Activated T-helper 1 cell treated with Interleukin-2 at 50 U/mL for 16 hours (primary cell): ENCODE results near the gene HNRNPH1.
"Not testable (repeated sequence)": the region's sequence is repeated elsewhere in the genome, so short reads cannot be mapped to it uniquely, and the experiment has no call there.

Source experiments
- DNase-seq: peaks from one replicate; pipeline ENCODE4 v3.0.0-alpha.2; 2020; ENCODE audit warnings: low read depth

The HNRNPH1 gene, protein sequence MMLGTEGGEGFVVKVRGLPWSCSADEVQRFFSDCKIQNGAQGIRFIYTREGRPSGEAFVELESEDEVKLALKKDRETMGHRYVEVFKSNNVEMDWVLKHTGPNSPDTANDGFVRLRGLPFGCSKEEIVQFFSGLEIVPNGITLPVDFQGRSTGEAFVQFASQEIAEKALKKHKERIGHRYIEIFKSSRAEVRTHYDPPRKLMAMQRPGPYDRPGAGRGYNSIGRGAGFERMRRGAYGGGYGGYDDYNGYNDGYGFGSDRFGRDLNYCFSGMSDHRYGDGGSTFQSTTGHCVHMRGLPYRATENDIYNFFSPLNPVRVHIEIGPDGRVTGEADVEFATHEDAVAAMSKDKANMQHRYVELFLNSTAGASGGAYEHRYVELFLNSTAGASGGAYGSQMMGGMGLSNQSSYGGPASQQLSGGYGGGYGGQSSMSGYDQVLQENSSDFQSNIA

DNA sequence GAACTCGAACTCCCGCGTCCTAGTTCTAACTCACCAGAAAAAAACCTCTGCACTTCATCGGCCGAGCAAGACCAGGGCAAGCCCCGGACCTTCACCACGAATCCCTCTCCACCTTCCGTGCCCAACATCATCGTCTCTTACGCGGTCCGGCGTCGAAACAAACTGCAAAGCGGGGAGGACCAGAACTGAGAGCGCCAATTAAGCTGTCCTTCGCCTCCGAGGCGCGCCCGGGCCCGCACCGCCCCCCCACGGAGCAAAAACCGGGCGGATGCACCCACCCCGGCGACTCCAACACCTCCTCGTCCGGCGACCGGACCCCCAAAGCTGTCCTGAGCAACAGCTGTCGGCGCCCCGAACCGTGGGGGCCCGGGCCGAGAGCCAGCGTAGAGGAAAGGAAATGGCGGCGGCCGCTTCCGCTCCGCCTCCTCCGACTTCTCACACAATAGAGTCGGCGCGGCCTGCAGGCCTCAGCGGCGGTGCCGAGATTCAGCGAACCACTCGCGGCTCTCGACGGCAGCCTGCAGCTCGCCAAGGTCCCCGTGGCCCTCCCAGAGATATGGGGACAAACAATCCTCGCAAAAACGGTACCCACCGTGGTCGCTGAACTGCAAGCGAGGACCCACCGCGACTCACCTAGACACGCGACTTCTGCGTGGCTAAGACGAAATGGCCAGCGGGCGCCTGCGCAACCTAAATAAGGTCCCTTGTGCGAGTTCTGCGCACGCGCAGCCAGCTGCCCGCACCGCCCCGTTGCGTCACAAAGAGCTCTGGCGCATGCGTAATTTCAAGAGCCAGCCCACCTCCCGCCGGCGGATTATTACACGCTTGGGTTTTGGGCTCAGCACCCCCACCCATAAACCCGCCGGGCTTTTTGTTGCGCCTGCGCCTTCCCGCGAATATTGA, at the start of gene HNRNPH1:
Gene HNRNPH1 (minus strand): TSS at position 669 of the 903 bp plus-strand sequence. CDS start 538 bp downstream, at position 131.
- peak; percentile 97 for DNase-seq

DNA sequence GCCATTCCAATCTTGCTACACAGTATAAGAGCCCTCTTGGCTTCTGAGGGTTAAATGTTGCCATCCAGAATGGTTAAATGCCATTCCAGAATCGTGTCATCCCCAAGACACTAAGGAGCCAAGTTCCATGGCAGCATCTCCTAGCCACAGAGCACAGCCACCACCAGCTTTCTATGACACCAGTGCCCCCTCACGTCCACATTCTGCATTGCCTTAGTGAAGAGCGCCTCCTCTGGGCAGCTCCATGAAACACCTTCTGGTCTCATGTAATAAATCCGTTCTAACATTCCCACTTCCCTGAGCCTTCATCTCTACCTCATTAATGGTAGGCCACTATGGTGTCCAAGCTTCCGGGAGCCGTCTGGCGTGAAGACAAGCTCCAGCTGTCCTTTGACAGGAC, 44.9 kb upstream of the HNRNPH1 start:
- peak; percentile 6 for DNase-seq

DNA sequence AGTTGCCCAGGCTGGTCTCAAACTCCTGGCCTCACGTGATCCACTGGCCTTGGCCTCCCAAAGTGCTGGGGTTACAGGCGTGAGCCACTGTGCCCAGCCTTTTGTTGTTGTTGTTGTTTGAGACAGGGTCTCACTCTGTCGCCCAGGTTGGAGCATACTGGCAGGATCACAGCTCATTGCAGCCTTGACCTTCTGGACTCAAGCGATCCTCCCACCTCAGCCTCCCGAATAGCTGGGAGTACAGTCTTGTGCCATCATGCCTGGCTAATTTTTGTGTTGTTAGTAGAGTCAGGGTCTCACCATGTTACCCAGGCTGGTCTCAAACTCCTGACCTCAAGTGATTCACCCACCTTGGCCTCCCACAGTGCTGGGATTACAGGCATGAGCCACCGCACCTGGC, 38.2 kb upstream of the HNRNPH1 start:
- DNase-seq, result not testable (repeated sequence)

DNA sequence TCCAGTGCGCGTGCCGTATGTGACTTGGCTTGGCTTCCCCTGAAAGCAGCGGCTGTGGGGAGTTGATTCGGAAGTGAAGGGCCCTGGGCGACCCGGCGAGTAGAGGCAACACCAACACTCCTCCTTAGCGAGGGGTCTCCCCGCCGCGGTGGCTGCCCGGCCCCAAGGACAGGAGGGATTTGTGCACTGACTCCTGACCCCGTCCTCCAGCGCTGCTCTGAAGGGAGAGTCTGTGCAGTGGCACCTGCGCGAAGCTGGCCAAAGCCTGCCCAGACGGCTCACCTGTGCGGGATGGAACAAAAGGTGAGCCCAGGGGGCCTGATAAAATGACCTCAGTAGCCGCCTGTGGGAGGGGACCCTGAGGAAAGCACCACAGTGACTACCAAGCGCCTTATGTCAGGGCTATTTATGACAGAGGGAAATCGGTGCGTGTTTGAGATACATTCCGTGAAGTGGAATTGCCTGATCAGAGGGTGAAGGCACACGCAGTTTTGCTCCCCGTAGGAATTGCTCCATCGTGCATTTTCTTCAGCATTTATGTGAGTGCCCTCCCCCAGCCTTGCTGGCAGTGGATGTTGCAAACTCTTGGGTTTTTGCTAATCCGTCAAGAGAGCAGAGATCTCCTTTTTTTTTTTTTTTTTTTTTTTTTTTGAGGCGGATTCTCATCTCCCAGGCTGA, 34.8 kb upstream of the HNRNPH1 start:
- DNase-seq, result not testable (repeated sequence)

DNA sequence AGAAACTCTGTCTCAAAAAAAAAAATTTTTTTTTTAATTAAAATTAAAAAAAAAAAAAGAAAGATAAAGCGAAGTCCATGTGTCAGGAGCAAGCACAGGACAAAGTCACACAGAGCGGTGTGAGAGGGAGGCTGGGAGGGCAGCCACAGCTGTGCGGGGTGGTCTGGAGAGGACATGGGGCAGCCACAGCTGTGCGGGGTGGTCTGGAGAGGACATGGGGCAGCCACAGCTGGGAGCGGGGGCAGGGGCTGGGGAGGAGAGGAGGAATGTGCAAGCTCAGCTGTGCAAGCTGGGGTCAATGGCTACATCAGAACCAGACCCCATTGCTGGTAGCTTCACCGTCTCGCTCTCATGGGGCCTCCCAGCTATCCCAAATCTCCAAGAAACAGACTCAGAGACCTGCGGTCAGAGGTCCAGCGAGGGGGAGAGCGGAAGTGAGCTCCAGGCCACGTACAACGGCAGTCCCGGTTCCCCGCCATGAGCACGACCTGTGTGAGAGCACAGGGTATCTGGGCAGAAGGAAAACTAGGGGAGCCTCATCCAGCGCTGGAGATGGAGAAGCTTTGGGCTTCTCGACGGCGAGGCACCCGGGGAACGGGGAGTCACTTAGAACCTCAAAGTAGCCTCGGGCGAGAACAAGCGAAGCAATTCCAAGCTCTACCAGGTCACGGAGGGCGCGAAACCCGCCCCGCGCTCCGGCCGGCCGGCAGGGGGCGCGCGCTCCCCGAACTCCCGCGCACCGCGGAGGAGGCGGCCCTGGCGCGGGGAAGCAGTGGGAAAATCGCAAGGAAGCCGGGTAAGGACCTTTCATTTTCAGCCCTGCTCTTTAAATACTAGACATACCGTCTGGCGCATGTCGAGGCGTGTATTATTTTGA, 34.1 kb upstream of the HNRNPH1 start:
- DNase-seq, result not testable (repeated sequence)

DNA sequence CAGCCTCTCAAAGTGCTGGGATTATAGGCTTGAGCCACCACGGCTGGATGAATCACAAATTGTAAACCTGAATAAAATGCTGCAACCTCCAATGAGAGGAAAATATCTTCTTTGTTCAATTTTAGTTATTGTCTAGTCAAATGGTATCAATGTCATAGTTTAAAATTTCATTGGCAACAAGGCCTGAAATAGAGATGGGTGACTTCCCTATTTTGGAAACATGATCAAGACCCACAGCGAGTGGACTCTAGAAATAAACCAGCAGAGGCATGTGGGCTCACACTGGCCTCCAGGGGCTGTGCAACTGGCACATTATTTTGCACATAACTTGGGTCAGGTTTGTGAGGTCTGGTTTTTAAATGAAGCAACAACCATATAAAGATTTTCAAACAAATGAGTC, 29.7 kb upstream of the HNRNPH1 start:
- not testable (repeated sequence) for DNase-seq

DNA sequence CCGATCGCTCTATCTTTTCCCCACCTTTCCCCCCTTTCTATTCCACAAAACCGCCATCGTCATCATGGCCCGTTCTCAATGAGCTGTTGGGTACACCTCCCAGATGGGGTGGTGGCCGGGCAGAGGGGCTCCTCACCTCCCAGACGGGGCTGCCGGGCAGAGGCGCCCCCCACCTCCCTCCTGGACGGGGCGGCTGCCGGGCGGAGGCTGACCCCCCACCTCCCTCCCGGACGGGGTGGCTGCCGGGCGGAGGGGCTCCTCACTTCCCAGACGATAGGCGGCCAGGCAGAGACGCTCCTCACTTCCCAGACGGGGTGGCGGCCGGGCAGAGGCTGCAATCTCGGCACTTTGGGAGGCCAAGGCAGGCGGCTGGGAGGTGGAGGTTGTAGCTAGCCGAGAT, 26.8 kb upstream of the HNRNPH1 start:
- not testable (repeated sequence) for DNase-seq

DNA sequence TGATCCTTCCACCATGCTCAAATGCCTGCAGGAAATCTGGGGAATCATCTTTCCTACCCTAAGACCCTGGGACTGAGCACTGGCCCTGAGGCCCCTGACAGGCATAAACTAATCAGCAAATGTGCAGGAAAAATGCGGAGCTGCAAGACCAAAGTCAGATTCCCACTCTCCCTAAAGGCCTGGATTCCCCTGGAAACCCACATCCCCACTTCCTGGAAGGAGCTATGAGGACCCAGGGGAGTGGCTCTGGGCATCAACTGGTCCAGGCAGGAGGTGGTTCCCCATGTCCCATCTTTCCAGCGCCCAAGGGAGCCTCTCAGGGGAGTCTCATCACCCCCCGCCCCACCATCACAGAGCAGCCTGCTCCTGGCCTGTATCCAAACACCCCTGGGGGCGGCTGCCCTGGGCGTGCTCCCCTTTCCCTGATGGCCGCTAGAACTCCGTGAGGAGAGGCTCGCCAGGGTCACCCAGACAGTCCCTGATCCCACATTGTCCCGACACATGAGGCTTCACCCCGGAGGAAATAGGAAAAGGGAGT, 25.8 kb upstream of the HNRNPH1 start:
- not testable (repeated sequence) for DNase-seq

DNA sequence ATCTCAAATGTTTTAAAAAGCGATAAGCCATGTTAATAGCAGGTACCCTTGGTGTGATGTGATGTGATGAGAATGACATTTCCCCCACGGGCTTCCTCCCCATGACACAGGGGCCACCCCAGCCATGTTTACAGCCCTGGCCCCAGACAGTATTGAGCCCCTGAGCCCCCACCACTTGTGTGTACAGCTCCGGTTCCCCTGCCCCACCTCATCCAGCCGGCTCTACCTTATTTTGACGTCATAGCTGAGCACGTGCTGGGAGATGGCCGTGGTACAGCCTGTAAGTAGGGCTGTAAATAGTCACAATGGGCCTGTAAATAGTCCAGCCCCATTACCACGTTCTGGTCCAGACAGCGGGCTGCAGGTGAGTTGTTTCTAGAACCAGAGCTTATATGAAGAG, 24.9 kb upstream of the HNRNPH1 start:
- no peak for DNase-seq

DNA sequence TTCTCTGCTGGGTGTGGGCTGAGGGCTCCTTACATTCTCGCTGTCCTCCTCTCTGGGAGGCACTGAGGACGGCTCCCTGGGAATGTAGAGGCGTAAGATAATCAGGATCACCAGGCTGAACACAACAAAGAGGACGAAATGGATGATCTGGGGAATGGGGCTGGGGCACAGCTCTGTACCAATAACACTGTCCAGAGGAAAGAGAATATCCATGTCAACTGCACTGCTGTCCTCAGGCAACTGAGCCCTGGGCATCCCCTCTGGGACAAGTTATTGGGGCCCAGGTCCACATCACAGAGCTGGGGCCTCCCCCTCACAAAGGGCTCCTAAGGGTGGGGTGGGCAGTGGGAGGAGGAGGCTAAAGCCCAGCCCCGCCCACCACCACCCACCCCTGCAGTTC, 21.3 kb upstream of the HNRNPH1 start:
- not testable (repeated sequence) for DNase-seq

DNA sequence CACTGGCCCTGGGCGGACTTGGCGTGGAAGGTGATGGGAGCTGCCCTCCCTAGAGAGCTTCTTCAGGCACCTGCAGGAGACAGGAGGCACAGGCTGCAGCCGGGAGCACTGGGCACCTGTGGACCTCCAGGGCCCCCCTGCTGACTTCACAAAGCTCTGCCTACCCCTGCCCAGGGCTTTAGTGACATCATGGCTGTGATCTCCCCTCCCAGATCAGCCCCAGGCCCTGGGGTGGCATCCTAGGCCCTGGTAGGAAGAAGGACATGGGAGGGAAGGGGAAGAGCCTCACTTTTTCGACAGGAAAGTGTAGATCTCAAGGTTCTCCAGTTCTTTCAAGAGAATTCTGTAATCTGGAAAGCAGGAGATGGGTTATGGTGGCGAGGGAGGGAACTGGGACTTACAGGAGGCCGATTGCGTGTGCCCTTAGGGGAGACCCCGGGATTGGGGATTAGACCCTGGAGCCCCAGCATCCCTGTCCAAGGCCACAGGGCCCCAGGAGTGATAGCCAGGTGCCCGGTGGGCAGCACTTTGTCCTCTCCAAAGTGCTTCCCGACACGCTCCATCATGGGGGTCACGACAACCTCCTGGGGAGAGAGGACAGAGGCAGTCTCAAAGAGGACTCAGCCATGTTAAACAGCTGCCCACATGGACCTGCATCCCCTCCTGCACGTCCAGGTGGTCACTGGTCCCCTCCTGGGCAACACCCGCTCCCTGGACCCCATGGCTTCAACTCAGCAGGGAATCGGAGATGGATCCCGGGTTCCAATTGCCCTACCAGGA, 19.9 kb upstream of the HNRNPH1 start:
- not testable (repeated sequence) for DNase-seq

DNA sequence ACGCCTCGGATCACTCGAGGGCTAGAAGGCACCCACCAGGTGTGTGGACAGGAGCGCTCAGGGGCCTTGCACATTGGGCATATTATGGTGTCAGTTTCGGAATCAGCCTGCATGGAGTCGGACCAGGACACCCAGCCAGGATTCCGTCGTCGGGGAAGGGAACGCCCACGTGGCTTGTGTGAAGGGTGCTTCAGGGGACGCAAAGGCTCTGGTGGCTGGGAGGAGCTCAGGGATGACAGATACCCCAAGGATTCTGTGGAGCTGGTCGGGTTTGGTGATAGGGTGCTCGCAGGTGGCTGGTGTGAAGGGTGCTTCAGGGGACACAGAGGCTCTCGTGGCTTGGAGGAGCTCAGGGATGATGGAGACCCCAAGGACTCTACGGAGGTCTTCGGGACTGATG, 19.2 kb upstream of the HNRNPH1 start:
- DNase-seq, result not testable (repeated sequence)

DNA sequence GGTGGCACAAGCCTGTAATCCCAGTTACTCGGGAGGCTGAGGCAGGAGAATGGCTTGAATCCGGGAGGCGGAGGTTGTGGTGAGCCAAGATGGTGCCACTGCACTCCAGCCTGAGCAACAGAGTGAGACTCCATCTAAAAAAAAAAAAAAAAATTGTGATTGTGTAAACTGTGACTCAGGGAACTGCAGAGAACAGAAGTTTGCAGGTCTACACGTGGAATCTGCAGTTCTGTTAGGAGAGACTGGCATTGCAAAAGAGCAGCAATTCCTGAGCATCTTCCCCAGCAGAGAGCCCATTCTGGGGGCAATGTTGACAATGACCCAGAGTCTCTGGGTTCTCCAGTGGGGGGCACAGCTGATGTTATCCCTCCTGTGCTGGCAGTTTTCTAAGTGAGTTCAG, 18.3 kb upstream of the HNRNPH1 start:
- not testable (repeated sequence) for DNase-seq

DNA sequence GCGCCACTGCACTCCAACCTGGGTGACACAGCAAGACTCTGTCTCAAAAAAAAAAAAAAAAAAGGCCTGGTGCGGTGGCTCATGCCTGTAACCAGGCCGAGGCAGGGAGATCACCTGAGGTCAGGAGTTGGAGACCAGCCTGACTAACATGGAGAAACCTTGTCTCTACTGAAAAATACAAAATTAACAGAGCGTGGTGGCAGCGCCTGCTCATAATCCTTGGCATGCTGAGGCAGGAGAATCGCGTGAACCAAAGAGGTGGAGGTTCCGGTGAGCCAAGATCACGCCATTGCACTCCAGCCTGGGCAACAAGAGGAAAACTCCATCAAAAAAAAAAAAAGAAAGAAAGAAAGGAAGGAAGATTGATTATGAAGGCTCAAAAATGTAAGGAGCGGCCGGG, 15.8 kb upstream of the HNRNPH1 start:
- DNase-seq, result not testable (repeated sequence)

DNA sequence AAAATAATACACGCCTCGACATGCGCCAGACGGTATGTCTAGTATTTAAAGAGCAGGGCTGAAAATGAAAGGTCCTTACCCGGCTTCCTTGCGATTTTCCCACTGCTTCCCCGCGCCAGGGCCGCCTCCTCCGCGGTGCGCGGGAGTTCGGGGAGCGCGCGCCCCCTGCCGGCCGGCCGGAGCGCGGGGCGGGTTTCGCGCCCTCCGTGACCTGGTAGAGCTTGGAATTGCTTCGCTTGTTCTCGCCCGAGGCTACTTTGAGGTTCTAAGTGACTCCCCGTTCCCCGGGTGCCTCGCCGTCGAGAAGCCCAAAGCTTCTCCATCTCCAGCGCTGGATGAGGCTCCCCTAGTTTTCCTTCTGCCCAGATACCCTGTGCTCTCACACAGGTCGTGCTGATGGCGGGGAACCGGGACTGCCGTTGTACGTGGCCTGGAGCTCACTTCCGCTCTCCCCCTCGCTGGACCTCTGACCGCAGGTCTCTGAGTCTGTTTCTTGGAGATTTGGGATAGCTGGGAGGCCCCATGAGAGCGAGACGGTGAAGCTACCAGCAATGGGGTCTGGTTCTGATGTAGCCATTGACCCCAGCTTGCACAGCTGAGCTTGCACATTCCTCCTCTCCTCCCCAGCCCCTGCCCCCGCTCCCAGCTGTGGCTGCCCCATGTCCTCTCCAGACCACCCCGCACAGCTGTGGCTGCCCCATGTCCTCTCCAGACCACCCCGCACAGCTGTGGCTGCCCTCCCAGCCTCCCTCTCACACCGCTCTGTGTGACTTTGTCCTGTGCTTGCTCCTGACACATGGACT, 11.1 kb upstream of the HNRNPH1 start:
- DNase-seq, result not testable (repeated sequence)

DNA sequence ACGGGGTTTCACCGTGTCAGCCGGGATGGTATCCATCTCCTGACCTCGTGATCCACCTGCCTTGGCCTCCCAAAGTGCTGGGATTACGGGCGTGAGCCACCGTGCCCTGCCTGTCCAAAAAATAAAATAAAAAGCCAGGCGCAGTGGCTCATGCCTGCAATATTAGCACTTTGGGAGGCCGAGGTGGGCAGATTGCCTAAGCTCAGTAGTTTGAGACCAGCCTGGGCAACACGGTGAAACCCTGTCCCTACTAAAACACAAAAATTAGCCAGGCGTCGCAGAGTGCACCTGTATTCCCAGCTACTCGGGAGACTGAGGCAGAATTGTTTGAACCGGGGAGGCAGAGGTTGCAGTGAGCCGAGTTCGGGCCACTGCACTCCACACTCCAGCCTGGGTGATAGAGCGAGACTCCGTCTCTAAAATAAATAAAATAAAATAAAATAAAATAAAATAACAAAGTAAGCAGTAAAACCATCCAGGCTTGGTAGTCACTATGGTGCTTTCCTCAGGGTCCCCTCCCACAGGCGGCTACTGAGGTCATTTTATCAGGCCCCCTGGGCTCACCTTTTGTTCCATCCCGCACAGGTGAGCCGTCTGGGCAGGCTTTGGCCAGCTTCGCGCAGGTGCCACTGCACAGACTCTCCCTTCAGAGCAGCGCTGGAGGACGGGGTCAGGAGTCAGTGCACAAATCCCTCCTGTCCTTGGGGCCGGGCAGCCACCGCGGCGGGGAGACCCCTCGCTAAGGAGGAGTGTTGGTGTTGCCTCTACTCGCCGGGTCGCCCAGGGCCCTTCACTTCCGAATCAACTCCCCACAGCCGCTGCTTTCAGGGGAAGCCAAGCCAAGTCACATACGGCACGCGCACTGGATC, 10.3 kb upstream of the HNRNPH1 start:
- not testable (repeated sequence) for DNase-seq

DNA sequence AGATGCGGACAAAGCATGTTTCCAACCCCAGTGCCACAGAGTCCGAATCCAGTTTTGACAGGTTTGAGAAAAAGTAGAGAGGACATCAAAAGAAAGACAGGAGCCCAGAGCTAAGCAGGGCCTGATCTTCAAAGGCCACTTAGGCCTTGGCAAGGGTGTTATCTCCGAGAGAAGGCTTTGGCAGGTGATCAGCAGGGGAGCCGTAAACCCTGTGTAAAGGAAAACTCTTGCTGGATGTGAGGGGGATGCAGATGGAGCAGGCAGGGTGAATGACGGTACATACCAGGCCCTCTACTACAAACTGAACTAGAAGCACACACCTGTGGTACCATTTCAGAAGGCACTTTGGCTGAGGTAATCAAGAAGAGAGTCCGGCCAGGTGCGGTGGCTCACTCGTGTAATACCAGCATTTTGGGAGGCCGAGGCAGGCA, 1.4 kb upstream of the HNRNPH1 start:
- no peak for DNase-seq
